NOMO-1 treated with DMSO at 0.1 percent for 48 hours (cell line): ENCODE results near the gene SBSN.

Experiments
- DNase-seq: peaks from one replicate; lab custom pipeline; 2025; ENCODE audit not compliant: unreplicated experiment; lab: John Stamatoyannopoulos, UW

Gene SBSN, protein sequence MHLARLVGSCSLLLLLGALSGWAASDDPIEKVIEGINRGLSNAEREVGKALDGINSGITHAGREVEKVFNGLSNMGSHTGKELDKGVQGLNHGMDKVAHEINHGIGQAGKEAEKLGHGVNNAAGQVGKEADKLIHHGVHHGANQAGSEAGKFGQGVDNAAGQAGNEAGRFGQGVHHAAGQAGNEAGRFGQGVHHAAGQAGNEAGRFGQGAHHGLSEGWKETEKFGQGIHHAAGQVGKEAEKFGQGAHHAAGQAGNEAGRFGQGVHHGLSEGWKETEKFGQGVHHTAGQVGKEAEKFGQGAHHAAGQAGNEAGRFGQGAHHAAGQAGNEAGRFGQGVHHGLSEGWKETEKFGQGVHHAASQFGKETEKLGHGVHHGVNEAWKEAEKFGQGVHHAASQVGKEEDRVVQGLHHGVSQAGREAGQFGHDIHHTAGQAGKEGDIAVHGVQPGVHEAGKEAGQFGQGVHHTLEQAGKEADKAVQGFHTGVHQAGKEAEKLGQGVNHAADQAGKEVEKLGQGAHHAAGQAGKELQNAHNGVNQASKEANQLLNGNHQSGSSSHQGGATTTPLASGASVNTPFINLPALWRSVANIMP

DNA sequence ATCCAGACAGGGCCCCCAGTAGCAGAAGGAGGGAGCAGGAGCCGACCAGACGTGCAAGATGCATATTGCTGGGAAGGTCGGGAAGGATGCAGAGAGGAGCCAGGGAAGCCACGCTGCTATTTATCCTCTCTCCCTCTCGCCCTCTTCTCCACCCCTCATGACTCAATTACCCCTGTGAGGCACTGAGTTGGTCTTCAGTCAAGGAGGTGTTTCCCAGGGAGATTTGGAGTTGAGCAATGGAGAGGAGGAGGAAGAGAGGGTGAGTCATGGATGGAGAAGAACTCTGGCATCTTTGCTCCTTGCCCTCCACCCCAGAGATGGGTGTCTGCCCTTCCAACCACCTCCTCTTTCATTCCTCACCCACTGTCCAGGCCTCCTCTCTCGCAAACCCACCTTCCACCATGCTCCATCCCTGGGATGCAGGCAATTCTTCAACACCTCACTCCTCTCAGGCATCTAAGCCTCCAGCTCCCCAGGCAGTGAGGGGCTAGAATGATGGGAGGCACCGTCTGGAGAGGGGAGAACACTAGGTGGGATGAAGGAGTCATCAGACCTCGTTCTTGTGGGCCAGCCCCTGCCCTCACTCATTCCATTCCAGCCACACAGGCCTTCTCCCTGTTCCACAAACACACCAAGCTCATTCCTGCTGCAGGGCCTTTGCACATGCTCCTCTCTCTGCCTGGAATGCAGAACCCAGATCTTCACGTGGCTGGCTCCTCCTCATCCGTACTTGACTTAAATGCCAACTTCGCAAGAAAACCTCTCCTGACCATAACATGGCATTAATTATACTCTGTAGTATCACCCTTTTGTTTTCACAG is at the start of gene SBSN:
Gene SBSN (minus strand): TSS at position 94 of the 821 bp plus-strand sequence. CDS start 30 bp downstream, at position 64.
- DNase-seq = no peak

DNA sequence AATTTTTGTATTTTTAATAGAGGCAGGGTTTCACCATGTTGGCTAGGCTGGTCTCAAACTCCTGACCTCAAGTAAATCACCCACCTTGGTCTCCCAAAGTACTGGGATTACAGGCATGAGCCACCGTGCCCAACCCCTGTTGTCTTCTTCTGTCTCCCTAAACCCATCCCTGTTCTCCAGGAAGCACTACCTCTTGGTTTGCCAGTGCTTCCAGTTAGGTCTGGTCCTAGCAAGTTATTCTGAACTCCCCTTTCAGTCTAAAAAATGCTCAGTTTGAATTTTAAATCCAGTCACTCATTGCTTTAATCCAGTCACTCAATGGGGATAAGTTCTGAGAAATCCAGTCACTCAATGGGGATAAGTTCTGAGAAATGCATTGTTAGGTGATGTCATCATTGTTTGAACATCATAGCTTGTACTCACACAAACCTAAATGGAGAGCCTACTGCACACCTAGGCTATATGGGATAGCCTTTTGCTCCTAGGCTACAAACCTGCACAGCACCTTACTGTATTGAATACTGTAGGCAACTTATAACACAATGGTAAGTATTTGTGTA is 43.4 kb upstream of the SBSN start:
- DNase-seq = no peak

DNA sequence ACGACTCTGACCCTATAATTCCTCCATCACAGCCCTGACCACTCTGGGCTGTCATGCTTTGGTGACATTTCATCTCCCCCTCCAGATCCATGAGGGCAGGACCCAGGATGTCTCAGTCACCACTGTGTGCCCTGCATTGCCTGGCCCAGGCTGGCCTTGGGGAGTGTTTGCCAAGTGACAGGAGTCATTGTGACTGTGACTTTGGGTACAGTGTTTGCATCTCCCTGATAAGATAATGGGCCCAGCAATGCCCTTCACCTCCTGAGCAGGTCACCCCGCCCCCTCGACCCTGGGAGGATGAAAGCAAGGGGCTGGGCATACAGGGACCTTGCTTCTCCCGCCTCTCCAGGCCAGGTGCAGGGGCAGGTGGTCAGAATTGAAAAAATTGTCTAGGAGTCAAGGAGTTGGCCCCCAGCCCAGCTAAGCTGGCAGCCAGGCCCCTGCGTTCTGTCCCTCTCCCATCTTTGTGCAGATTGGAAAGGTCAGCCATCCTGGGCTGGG is 41.2 kb upstream of the SBSN start:
- no peak for DNase-seq

GRCh38 chr19:35566738-35567137 is 38.6 kb upstream of the SBSN start:
- DNase-seq = no peak

DNA sequence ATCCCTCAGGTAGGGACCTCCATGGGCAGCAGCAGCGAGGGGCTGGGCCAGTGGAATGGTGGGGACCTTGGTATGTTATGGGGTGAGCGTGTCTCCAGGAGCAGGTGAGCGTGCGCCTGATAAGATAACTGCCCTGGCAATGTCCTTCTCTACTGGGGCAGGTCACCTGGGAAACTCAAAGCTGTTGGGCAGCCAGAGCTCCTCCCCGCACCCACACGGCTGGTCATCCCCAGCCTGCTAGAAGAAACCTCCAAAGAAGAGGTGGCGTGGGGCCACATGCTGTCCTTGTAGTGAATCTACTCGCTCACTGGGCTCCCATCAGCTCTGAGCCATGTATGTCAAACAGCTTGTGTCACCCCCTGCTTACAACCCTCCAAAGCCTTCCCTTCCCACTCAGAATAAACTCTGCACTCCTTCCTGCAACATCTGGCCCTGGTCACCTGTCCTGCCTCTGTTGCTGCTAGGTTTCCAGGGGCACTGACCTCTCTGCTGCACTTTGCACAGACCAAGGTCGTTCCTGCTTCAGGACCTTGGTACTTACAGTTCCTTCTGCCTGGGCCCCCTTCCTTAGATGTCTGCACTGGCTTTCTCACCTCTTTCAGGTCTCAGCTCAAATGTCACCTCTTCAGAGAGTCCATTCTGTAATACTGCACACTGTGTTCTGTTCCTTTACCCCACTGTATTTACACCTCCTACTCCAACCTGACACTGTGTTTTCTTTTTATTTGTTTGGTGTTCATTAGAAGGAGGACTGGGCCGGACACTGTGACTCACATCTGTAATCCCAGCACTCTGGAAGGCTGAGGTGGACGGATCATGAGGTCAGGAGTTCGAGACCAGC is 37.1 kb upstream of the SBSN start:
- no peak for DNase-seq

DNA sequence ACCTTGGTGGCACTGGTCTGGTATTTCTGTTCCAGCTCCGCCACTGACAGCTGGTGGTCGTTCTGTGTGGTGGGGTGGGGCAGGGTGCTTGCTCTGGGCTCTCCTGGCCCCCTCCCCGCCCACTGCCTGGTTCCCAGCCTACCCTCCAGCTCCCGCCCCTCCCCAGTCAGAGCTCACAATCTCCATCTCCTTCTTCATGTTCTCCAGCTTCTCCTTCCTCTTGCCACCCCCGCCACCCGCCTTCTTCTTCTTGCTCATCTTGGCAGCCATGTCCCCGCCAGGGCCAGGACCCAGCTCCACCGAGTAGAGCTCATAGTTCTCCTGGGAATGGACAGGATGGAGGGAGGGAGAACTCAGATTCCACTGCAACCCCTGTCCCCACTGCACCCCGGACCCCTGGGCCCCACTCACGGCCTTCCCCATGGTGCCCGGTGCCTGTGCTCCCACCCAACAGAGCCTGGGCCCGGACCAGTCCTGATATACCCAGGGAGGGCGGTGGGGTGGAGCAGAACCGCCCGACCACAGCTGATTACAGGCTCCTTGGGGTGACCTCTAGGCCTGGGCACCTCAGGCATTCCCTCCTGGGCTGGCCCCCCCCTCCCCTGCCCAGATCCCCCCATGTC is 35.2 kb upstream of the SBSN start, which contains the start of gene ATP4A:
Gene ATP4A (minus strand): TSS at position 452 of the 623 bp plus-strand sequence. CDS start 29 bp downstream, at position 423.
- DNase-seq = no peak

GRCh38 chr19:35562776-35563175 is 34.7 kb upstream of the SBSN start:
- no peak for DNase-seq

GRCh38 chr19:35562336-35562735 is 34.2 kb upstream of the SBSN start:
- no peak for DNase-seq

- no peak for DNase-seq
Observed at GRCh38 chr19:35561436-35561835, 33.3 kb upstream of the SBSN start.

DNA sequence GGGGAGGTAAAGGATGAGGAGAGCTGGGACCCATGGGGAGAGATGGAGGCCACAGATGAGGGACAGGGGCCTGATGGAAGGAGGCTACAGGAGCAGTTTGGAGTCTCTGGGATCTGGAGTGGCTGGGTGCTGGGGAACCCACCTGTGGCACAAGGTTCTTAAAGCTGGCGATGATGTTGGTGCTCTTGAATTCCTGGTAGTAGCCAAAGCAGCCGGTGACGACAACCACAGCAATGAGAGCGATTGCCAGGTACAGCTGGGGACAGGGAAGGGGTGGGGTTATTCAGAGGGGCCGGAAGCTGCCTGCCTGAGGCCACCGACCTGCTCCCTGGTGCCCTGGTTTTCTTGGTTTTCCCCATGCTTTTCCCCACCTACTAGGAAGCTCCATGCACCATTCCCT is 32.6 kb upstream of the SBSN start:
- no peak for DNase-seq

- DNase-seq = no peak
Observed at GRCh38 chr19:35560271-35560670, 32.2 kb upstream of the SBSN start.

GRCh38 chr19:35559781-35560180 is 31.7 kb upstream of the SBSN start:
- no peak for DNase-seq

DNA sequence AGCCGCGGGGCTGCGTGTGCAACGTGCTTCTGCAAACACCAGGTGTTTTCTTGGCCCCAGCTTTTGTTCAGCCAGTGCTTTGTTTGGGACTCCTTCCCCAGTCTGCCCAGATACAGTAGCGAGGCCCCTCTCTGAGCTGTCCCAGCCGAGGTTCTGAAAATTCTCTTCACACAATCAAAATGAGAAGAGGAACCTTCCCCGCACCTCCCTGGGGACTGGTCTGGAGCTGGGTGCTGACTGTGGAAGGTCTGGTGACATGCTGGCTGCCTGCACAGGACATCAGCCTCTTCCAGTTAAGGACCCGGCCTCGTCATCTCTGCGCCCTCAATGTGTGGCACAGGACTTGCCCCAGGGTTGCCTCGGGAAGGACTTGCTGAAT is 31.2 kb upstream of the SBSN start:
- no peak for DNase-seq

DNA sequence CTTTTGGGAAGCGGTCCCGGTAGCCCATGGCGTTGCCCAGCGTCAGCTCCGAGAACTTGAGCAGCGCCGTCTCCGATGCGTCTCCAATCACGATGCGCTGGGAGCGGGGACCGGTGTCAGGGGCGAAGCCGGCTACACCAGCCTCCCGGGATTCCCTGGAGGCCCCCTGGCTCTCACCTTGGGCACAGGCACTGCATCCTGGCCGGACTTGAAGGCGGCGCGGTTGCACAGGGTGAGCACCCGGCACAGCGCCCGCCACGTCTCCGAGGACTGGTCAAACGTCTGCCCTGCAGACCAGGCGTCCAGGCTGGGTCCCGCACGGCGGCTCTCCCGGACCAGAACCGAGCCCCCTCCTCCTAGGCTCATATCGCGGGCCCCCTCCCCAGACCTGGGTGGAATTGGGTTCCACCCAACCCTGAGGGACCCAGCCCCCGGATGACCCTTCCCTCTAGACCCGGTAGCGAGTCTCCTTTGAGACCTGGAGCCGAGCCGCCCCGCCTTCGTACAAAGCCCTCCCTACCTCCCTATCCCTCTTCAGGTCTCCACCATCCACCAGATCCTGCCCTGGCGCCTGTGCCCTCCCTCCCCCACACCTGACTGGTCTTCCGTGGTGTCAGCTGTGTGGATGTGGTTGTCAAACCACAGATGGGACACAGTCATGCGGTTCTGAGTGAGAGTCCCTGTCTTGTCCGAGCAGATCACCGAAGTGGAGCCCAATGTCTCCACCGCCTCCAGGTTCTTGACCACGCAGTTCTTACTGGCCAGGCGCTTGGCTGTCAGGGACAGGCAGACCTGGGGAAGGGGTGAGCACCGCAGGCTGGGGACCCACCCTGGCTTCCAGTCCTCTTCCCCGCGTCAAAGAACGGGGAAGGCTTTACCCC is 30.5 kb upstream of the SBSN start:
- DNase-seq = no peak

DNA sequence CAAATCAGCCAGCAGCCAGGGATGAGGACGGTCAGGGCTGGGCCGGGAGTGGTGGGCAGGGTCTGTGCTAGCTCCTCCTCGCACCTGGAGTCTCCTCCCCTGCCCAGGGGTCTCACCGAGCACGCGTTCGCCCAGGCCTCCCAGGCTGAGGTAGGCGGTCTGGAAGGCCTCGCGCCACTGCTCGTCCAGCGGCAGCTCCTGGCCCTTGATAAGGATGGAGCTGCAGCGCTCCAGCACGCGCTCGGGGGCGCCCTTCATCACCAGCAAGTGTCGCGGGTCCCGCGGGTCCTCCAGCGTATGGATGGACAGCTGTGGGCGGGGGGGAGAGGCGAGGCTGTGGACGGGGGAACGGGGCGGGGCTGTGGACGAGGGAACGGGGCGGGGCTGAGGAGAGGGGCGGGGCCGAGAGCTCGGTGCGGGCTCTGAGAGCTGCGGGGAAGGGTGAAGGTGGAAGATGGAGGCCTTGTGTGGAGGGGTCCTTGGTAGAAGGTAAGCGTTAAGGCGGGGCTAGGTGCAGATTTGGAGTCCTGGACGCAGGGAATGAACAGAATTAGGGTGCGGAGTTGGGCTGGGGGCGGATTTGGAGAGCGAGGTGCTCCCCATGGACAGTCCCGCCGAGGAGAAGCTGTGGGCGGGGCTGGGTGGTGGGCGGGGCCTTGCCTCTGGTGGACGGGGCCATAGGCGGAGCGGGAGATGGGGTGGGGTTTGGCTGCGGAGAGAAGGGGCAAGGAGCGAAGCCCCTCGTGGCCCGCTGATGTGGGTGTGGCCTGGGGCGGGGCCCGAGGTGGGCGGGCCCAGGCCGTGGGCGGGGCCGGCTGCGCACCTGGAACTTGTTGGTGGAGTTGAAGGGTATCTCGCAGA is 29.7 kb upstream of the SBSN start:
- no peak for DNase-seq

DNA sequence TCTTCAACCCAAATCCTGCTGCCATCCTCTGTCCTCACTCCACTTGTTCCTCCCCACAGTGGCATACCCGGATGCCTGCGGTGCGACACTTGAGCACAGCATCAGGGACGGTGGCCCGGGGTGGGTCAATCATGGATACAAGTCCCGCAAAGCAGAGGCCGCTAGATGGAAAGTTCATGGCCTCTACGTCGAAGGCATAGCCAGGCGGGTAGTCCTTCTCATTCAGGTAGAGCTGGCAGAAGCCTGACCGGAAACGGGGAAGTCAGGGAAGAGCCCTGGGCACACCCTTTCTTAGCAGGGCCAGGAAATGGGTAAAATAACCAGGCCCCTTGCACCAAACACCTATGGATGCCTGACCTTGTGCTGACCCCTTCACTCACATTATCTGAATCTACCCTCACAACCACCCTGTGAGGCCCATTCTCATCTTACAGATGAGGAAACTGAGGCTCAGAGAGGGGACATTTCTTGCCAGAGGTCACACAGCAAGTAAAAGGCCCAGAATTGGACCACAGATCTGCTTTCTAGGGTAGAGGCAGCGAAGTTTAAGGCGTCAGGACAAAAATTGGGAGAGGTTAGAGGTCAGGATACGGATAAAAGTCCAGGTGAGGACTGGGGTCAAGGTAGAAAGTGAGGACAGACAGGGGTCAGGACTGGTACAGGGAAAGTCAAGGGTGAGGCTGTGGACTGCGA is 28.9 kb upstream of the SBSN start:
- DNase-seq = no peak

- no peak for DNase-seq
Observed at GRCh38 chr19:35556025-35556590, 28.0 kb upstream of the SBSN start.
